ENCODE measurements around the gene ERC1. TPM values are rescaled to one million over a fixed set of nuclear protein-coding genes. Genes with fewer than 3 reads are reported as not detected.

The ERC1 gene
- total and polyA plus RNA-seq, 2 donors (not counting 1 experiment from before 2014, with no cell fraction given) = 19.7 to 34.5 TPM

DNA sequence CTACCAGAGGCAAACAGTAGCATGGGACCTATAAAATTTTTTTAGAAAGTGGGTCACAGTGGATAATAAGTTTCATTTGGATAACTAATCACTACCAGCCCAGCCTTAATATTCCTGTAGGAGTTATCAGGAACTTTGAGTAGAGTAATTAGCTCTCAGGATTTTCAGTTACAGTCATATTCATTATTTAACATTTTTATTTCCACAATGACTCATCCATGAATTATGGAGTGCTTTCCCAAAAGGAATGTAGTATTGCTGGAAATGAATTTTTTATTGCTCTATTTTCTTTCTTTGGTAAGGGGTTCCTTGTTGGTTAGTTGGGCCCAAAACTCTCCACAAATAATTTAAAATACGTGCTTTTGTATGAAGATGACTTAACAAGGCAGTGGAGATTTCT lies 53.7 kb downstream of the ERC1 start:
- no peak overlapping the region for H3K4me2 ChIP-seq (ENCODE audit: extremely low read depth, insufficient read depth, low read length)
- TF ChIP-seq EZH2 (IDR thresholded peaks at IDR 0.05; ENCODE audit: low read length, missing control alignments) = no peak
- TF ChIP-seq, protein P1, sequence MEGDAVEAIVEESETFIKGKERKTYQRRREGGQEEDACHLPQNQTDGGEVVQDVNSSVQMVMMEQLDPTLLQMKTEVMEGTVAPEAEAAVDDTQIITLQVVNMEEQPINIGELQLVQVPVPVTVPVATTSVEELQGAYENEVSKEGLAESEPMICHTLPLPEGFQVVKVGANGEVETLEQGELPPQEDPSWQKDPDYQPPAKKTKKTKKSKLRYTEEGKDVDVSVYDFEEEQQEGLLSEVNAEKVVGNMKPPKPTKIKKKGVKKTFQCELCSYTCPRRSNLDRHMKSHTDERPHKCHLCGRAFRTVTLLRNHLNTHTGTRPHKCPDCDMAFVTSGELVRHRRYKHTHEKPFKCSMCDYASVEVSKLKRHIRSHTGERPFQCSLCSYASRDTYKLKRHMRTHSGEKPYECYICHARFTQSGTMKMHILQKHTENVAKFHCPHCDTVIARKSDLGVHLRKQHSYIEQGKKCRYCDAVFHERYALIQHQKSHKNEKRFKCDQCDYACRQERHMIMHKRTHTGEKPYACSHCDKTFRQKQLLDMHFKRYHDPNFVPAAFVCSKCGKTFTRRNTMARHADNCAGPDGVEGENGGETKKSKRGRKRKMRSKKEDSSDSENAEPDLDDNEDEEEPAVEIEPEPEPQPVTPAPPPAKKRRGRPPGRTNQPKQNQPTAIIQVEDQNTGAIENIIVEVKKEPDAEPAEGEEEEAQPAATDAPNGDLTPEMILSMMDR (conservative IDR thresholded peaks at IDR 0.05 in 1 of 2, IDR thresholded peaks at IDR 0.05 in 1 of 2; ENCODE audit: low read depth in 1 of 2, low read length in 2 of 2) = no peak
- H3K4me3 ChIP-seq (replicated peaks in 1 of 4; ENCODE audit: control extremely low read depth in 1 of 4, insufficient read depth in 1 of 4, low read depth in 3 of 4, low read length in 4 of 4) = no peak overlapping the region
- H3K27me3 ChIP-seq (ENCODE audit: control insufficient read depth, insufficient read depth, low read length) = no peaks in the 10 kb centered on the region
- H3K27ac ChIP-seq (ENCODE audit: insufficient read depth, low read length) = no peak overlapping the region
- H3K9ac ChIP-seq (ENCODE audit: insufficient read depth, low read length) = no peak overlapping the region
- peak; percentile 48 to 66 for DNase-seq (ENCODE audit: low read depth in 2 of 2)
- H3K79me2 ChIP-seq (ENCODE audit: control insufficient read depth, insufficient read depth, low read length) = peaks cover 8% of the 10 kb centered on the region
- no peaks in the 10 kb centered on the region for H3K4me1 ChIP-seq (ENCODE audit: control insufficient read depth, extremely low read depth, insufficient read depth, low read length)
- no peaks in the 10 kb centered on the region for H3K36me3 ChIP-seq (ENCODE audit: control insufficient read depth, insufficient read depth, low read length)
- no peaks in the 10 kb centered on the region for H3K9me3 ChIP-seq (ENCODE audit: control insufficient read depth, insufficient read depth, low read depth, low read length)
- no peak overlapping the region for H2AFZ ChIP-seq (ENCODE audit: low read length)
- H4K20me1 ChIP-seq (ENCODE audit: control insufficient read depth, extremely low read depth, insufficient read depth, low read length) = no peaks in the 10 kb centered on the region

GRCh38 chr12:1046727-1047126 lies 55.7 kb downstream of the ERC1 start:
- Histone ChIP-seq H3K27me3 (ENCODE audit: control insufficient read depth, insufficient read depth, low read length) (no peaks in the 10 kb centered on the region), H3K36me3 (ENCODE audit: control insufficient read depth, insufficient read depth, low read length) (no peaks in the 10 kb centered on the region), H3K4me3 (replicated peaks in 1 of 4; ENCODE audit: control extremely low read depth in 1 of 4, insufficient read depth in 1 of 4, low read depth in 3 of 4, low read length in 4 of 4) (no peak overlapping the region), H3K79me2 (ENCODE audit: control insufficient read depth, insufficient read depth, low read length) (peaks cover 8% of the 10 kb centered on the region), H3K9ac (ENCODE audit: insufficient read depth, low read length) (no peak overlapping the region), H3K4me1 (ENCODE audit: control insufficient read depth, extremely low read depth, insufficient read depth, low read length) (no peaks in the 10 kb centered on the region), H2AFZ (ENCODE audit: low read length) (no peak overlapping the region), H3K9me3 (ENCODE audit: control insufficient read depth, insufficient read depth, low read depth, low read length) (no peaks in the 10 kb centered on the region), H4K20me1 (ENCODE audit: control insufficient read depth, extremely low read depth, insufficient read depth, low read length) (no peaks in the 10 kb centered on the region), H3K4me2 (ENCODE audit: extremely low read depth, insufficient read depth, low read length) (no peak overlapping the region), H3K27ac (ENCODE audit: insufficient read depth, low read length) (no peak overlapping the region)
- no peak for DNase-seq (ENCODE audit: low read depth in 2 of 2)
- TF ChIP-seq, protein P1 (conservative IDR thresholded peaks at IDR 0.05 in 1 of 2, IDR thresholded peaks at IDR 0.05 in 1 of 2; ENCODE audit: low read depth in 1 of 2, low read length in 2 of 2) = no peak
- TF ChIP-seq EZH2 (IDR thresholded peaks at IDR 0.05; ENCODE audit: low read length, missing control alignments) = no peak

GRCh38 chr12:1047898-1048660 lies 57.1 kb downstream of the ERC1 start:
- H3K79me2 ChIP-seq (ENCODE audit: control insufficient read depth, insufficient read depth, low read length) = peaks cover 8% of the 10 kb centered on the region
- H3K27me3 ChIP-seq (ENCODE audit: control insufficient read depth, insufficient read depth, low read length) = no peaks in the 10 kb centered on the region
- TF ChIP-seq, protein P1 (conservative IDR thresholded peaks at IDR 0.05 in 1 of 2, IDR thresholded peaks at IDR 0.05 in 1 of 2; ENCODE audit: low read depth in 1 of 2, low read length in 2 of 2) = no peak
- TF ChIP-seq EZH2 (IDR thresholded peaks at IDR 0.05; ENCODE audit: low read length, missing control alignments) = no peak
- no peaks in the 10 kb centered on the region for H3K4me1 ChIP-seq (ENCODE audit: control insufficient read depth, extremely low read depth, insufficient read depth, low read length)
- no peak overlapping the region for H3K27ac ChIP-seq (ENCODE audit: insufficient read depth, low read length)
- no peak overlapping the region for H3K4me2 ChIP-seq (ENCODE audit: extremely low read depth, insufficient read depth, low read length)
- no peaks in the 10 kb centered on the region for H4K20me1 ChIP-seq (ENCODE audit: control insufficient read depth, extremely low read depth, insufficient read depth, low read length)
- no peaks in the 10 kb centered on the region for H3K36me3 ChIP-seq (ENCODE audit: control insufficient read depth, insufficient read depth, low read length)
- no peak overlapping the region for H3K9ac ChIP-seq (ENCODE audit: insufficient read depth, low read length)
- H3K9me3 ChIP-seq (ENCODE audit: control insufficient read depth, insufficient read depth, low read depth, low read length) = no peaks in the 10 kb centered on the region
- H2AFZ ChIP-seq (ENCODE audit: low read length) = no peak overlapping the region
- no peak overlapping the region for H3K4me3 ChIP-seq (replicated peaks in 1 of 4; ENCODE audit: control extremely low read depth in 1 of 4, insufficient read depth in 1 of 4, low read depth in 3 of 4, low read length in 4 of 4)
- peak in 1 of 2 donors; percentile 12 for DNase-seq (ENCODE audit: low read depth in 2 of 2)
